Neural cell (in vitro differentiated cells): ENCODE data around the gene IRX4. TPM values are rescaled to one million over a fixed set of nuclear protein-coding genes. Genes with fewer than 3 reads are reported as not detected.

Experiments used
- H2AFZ ChIP-seq: fragments of 200-600, 300-800 bp; sonication (generic), shearing (Covaris generic); 2 replicates; pipeline ENCODE4 v1.6.0; 2014; ENCODE audit warnings: low read depth, mild to moderate bottlenecking, antibody characterized with exemption, low read length, moderate library complexity
- H3F3A ChIP-seq: fragments of 200-600 bp; shearing (Covaris generic); 2 replicates; pipeline ENCODE4 v1.6.1; 2016; ENCODE audit warnings: mild to moderate bottlenecking, moderate library complexity, mixed read lengths, antibody characterized with exemption, low read length; ENCODE audit not compliant: insufficient read depth, poor library complexity, severe bottlenecking
- H3K27ac ChIP-seq: fragments of 200-600, 300-800 bp; sonication (generic), shearing (Covaris generic); 2 replicates; pipeline ENCODE4 v1.5.1; 2014; ENCODE audit warnings: mild to moderate bottlenecking, low read length, moderate library complexity
- H3K27me3 ChIP-seq: fragments of 300-800, 200-600 bp; sonication (generic), shearing (Covaris generic); 2 replicates; pipeline ENCODE4 v1.6.0; 2014; ENCODE audit warnings: mild to moderate bottlenecking, low read depth, low read length, moderate library complexity; ENCODE audit not compliant: insufficient read depth
- H3K36me3 ChIP-seq: fragments of 300-800, 200-600 bp; sonication (generic), shearing (Covaris generic); 2 replicates; pipeline ENCODE4 v1.5.1; 2014; ENCODE audit warnings: mild to moderate bottlenecking, antibody characterized with exemption, low read length, moderate library complexity; ENCODE audit not compliant: insufficient read depth
- H3K4me2 ChIP-seq: fragments of 300-800, 200-600 bp; sonication (generic), shearing (Covaris generic); 2 replicates; pipeline ENCODE4 v1.6.0; 2014; ENCODE audit warnings: mild to moderate bottlenecking, low read length
- H3K4me3 ChIP-seq: fragments of 300-800, 200-600 bp; sonication (generic), shearing (Covaris generic); 2 replicates; pipeline ENCODE4 v1.5.1; 2014; ENCODE audit warnings: mild to moderate bottlenecking, low read length, moderate library complexity
- H3K79me2 ChIP-seq: fragments of 200-600 bp; shearing (Covaris generic); replicated peaks from 2 replicates; pipeline ENCODE4 v1.6.0; 2014; ENCODE audit warnings: mild to moderate bottlenecking, low read length, moderate library complexity; ENCODE audit not compliant: insufficient read depth
- H3K9ac ChIP-seq: fragments of 300-800, 200-600 bp; sonication (generic), shearing (Covaris generic); 2 replicates; pipeline ENCODE4 v1.6.1; 2016; ENCODE audit warnings: mild to moderate bottlenecking, low read length, mixed read lengths
- H3K9me2 ChIP-seq: fragments of 200-600 bp; shearing (Covaris generic); 2 replicates; pipeline ENCODE4 v1.6.1; 2016; ENCODE audit warnings: mild to moderate bottlenecking, low read length, mixed read lengths; ENCODE audit not compliant: insufficient read depth
- H3K9me3 ChIP-seq: fragments of 200-600, 300-800 bp; sonication (generic), shearing (Covaris generic); 2 replicates; pipeline ENCODE4 v1.6.1; 2016; ENCODE audit warnings: mild to moderate bottlenecking, mixed run types, low read length, moderate library complexity, mixed read lengths
- H4K20me1 ChIP-seq: fragments of 200-600 bp; shearing (Covaris generic); 2 replicates; pipeline ENCODE4 v1.6.1; 2016; ENCODE audit warnings: mild to moderate bottlenecking, mixed run types; ENCODE audit not compliant: insufficient read depth
- CTCF ChIP-seq: fragments of 450-650 bp; IDR thresholded peaks from 2 replicates; pipeline ENCODE4 v1.5.1; 2014; ENCODE audit warnings: antibody characterized with exemption, mild to moderate bottlenecking, moderate library complexity; ENCODE audit not compliant: poor library complexity, severe bottlenecking
- EP300 ChIP-seq: fragments of 450-650 bp; conservative IDR thresholded peaks from 2 replicates; pipeline ENCODE4 v1.6.1; 2014; ENCODE audit warnings: antibody characterized with exemption, mild to moderate bottlenecking, moderate library complexity; ENCODE audit not compliant: poor library complexity, severe bottlenecking
- EZH2 ChIP-seq: fragments of 200-600, 300-800 bp; shearing (Covaris generic), sonication (generic); IDR thresholded peaks from 2 replicates; pipeline ENCODE4 v1.6.1; 2014; ENCODE audit warnings: antibody characterized with exemption, low read length, borderline replicate concordance, mild to moderate bottlenecking; ENCODE audit not compliant: insufficient read depth, poor library complexity, severe bottlenecking
- MXI1 ChIP-seq: fragments of 450-650 bp; conservative IDR thresholded peaks from 2 replicates; pipeline ENCODE4 v1.6.1; 2014; ENCODE audit warnings: antibody characterized with exemption, mild to moderate bottlenecking; ENCODE audit not compliant: poor library complexity, severe bottlenecking
- POLR2AphosphoS5 ChIP-seq: IDR thresholded peaks from 2 replicates; pipeline ENCODE4 v1.6.1; 2012
- RAD21 ChIP-seq: fragments of 450-650 bp; conservative IDR thresholded peaks from 2 replicates; pipeline ENCODE4 v1.6.1; 2014; ENCODE audit warnings: antibody characterized with exemption, mild to moderate bottlenecking, moderate library complexity
- REST ChIP-seq: IDR thresholded peaks from 2 replicates; pipeline ENCODE4 v1.6.1; 2012; ENCODE audit warnings: borderline replicate concordance
- SMC3 ChIP-seq: fragments of 450-650 bp; conservative IDR thresholded peaks from 2 replicates; pipeline ENCODE4 v1.6.1; 2014; ENCODE audit warnings: antibody characterized with exemption, mild to moderate bottlenecking, moderate library complexity; ENCODE audit not compliant: poor library complexity
- TAF1 ChIP-seq: IDR thresholded peaks from 2 replicates; pipeline ENCODE4 v1.6.1; 2012; ENCODE audit warnings: low read depth
- polyA plus RNA-seq: library from polyadenylated mRNA; depleted of rRNA; stranded (reverse); fragments of >200 nt; gene quantifications from 2 replicates; pipeline ENCODE4 v1.2.3, GENCODE V29; 2014

IRX4 gene
- polyA plus RNA-seq, 1 donor from 2014 or later, result not detected

- no peaks in the 10 kb centered on the region for H3K9me3 ChIP-seq
- H4K20me1 ChIP-seq, result no peaks in the 10 kb centered on the region
- TF ChIP-seq EZH2, result peak; percentile 78
- no peak for TF ChIP-seq EP300
- TF ChIP-seq CTCF, result peak; percentile 26
- no peak for TF ChIP-seq SMC3
- peak; percentile 9 for TF ChIP-seq POLR2AphosphoS5
- no peak for TF ChIP-seq RAD21
- TF ChIP-seq MXI1, result no peak
- TF ChIP-seq REST, result no peak
- no peak for TF ChIP-seq TAF1
- no peak overlapping the region for H3K4me2 ChIP-seq
- H3K79me2 ChIP-seq, result no peaks in the 10 kb centered on the region
- no peaks in the 10 kb centered on the region for H3K36me3 ChIP-seq
- no peak overlapping the region for H3K27ac ChIP-seq
- no peaks in the 10 kb centered on the region for H3F3A ChIP-seq
- H3K27me3 ChIP-seq, result peaks cover 97% of the 10 kb centered on the region
- peak overlapping the region; percentile 44 for H3K4me3 ChIP-seq
- no peak overlapping the region for H3K9ac ChIP-seq
- no peak overlapping the region for H2AFZ ChIP-seq
- no peaks in the 10 kb centered on the region for H3K9me2 ChIP-seq
Measured at GRCh38 chr5:1883120-1883924, 597 bp upstream of the IRX4 start.

- no peaks in the 10 kb centered on the region for H3K9me2 ChIP-seq
- no peaks in the 10 kb centered on the region for H3K36me3 ChIP-seq
- no peak overlapping the region for H3K4me2 ChIP-seq
- H3K4me3 ChIP-seq, result no peak overlapping the region
- no peaks in the 10 kb centered on the region for H3F3A ChIP-seq
- H3K27me3 ChIP-seq, result peaks cover 99% of the 10 kb centered on the region
- H3K9ac ChIP-seq, result no peak overlapping the region
- no peak overlapping the region for H3K27ac ChIP-seq
- TF ChIP-seq RAD21 (no peak), EP300 (no peak), MXI1 (no peak), TAF1 (no peak), SMC3 (no peak), REST (no peak), POLR2AphosphoS5 (no peak), CTCF (no peak), EZH2 (no peak)
- no peak overlapping the region for H2AFZ ChIP-seq
- H4K20me1 ChIP-seq, result no peaks in the 10 kb centered on the region
- H3K9me3 ChIP-seq, result no peaks in the 10 kb centered on the region
- H3K79me2 ChIP-seq, result no peaks in the 10 kb centered on the region
Measured at GRCh38 chr5:1881731-1882336, 891 bp downstream of the IRX4 start.
